Left lung (tissue), 10 donors: Measurements from ENCODE around the gene SLC25A36. TPM values are rescaled to one million over a fixed set of nuclear protein-coding genes. Genes with fewer than 3 reads are reported as not detected.
A peak's percentile ranks its signal among the peaks of the same experiment; 100 is the strongest.

Source experiments
- ATAC-seq: fragments of 200-7000 bp; cut with Tn5 transposase; one replicate; pipeline ENCODE4 v1.9.1; 2020; ENCODE audit warnings: moderate library complexity
- DNase-seq, 4 donors: peaks; one replicate each; pipeline ENCODE4 v3.0.0-alpha.2; 2013 to 2020
- H3K27ac ChIP-seq, 2 donors: fragments of 200-600 bp; sonication (generic) in 1 of 2; one replicate each; pipeline versions ENCODE4 v1.5.0 to v1.8.0; 2020 to 2021
- H3K27me3 ChIP-seq, 2 donors: fragments of 200-600 bp; sonication (generic) in 1 of 2; one replicate each; pipeline versions ENCODE4 v1.5.0 to v1.8.0; 2020 to 2021
- H3K36me3 ChIP-seq, 2 donors: fragments of 200-600 bp; sonication (generic) in 1 of 2; one replicate each; pipeline versions ENCODE4 v1.5.0 to v1.8.0; 2020 to 2021
- H3K4me1 ChIP-seq, 2 donors: fragments of 200-600 bp; one replicate each; pipeline ENCODE4 v1.8.0; 2021
- H3K4me3 ChIP-seq, 2 donors: fragments of 200-600 bp; sonication (generic) in 1 of 2; one replicate each; pipeline versions ENCODE4 v1.5.0 to v1.8.0; 2020 to 2021; ENCODE audit warnings: mild to moderate bottlenecking in 1 of 2
- H3K9me3 ChIP-seq, 2 donors: fragments of 200-600 bp; sonication (generic) in 1 of 2; one replicate each; pipeline versions ENCODE4 v1.5.0 to v1.8.0; 2020 to 2021
- CTCF ChIP-seq, 2 donors: fragments of 200-600 bp; sonication (generic) in 1 of 2; IDR thresholded peaks; one replicate each; pipeline versions ENCODE4 v1.5.0 to v1.8.0; 2021; ENCODE audit warnings: antibody characterized with exemption in 2 of 2
- intact Hi-C, 2 donors: fragments of 100-400 bp; cut with DNase I; formaldehyde crosslinking; loops; one replicate each; pipeline versions ENCODE4 v1.11.2 to v1.14.2; 2022
- polyA plus RNA-seq, 6 donors: library from polyadenylated mRNA; unstranded; fragments of 120-200 nt; gene quantifications; one replicate each; pipeline ENCODE4 v1.2.1, GENCODE V29; 2013; ENCODE audit not compliant: insufficient read length in 6 of 6
- total RNA-seq, 2 donors: library from RNA; stranded (reverse); fragmentation: NEBNext Ultra II Directional; extraction: Animal tissue kit (Norgen Biotek cat#: 25700); gene quantifications; one replicate each; pipeline ENCODE4 v1.2.1, GENCODE V29; 2021
- donor health status: DM: no; HTN: yes; CAD: no.
- donor health status: DM: no; HTN: no; CAD: no.

Gene SLC25A36
- total and polyA plus RNA-seq, 8 donors, result 53.3 to 215 (median 174) TPM

DNA sequence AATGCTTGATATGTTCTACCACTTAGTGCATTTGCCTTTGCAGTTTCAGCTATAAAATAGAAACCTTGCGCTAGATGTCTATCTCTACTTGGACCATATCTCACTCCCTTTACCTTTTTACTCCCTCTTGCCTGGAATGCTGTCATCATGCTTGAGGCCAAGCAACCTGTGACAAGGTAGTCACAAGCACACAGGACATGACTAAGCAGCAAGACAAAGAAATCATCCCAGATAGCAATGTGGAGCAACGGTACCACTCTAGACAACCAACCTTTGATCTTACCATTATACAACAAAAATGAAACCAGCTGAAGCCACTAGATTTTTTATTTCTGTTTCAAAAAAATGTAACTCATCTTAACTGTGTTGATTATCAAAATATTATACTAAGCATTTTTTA, 59.0 kb downstream of the SLC25A36 start:
- H3K36me3 ChIP-seq, result no peaks in the 10 kb centered on the region
- intact Hi-C loops, result loop anchor here in 1 of 2 donors (5.0 kb wide), 1 partner anchor 192 kb away; no protein-coding TSS in a partner anchor
- no peak overlapping the region for H3K27ac ChIP-seq
- H3K4me1 ChIP-seq, result no peaks in the 10 kb centered on the region
- H3K27me3 ChIP-seq, result no peaks in the 10 kb centered on the region
- no peak overlapping the region for H3K4me3 ChIP-seq
- DNase-seq (no peak), ATAC-seq (no peak)
- H3K9me3 ChIP-seq, result no peaks in the 10 kb centered on the region
- no peak for TF ChIP-seq CTCF (IDR thresholded peaks at IDR 0.05)

- DNase-seq (no peak), ATAC-seq (no peak)
- TF ChIP-seq CTCF (IDR thresholded peaks at IDR 0.05), result no peak
- Histone ChIP-seq H3K27me3 (peaks cover 0 to 13% of the 10 kb centered on the region in 2 donors), H3K4me1 (no peaks in the 10 kb centered on the region), H3K4me3 (no peak overlapping the region), H3K27ac (no peak overlapping the region), H3K9me3 (no peaks in the 10 kb centered on the region), H3K36me3 (no peaks in the 10 kb centered on the region)
- intact Hi-C loops, result no loop called here
Measured at GRCh38 chr3:141006344-141006743, 64.7 kb downstream of the SLC25A36 start.

GRCh38 chr3:141009496-141009895, 67.9 kb downstream of the SLC25A36 start:
- no peak for TF ChIP-seq CTCF (IDR thresholded peaks at IDR 0.05)
- Histone ChIP-seq H3K4me1 (no peaks in the 10 kb centered on the region), H3K36me3 (no peaks in the 10 kb centered on the region), H3K4me3 (no peak overlapping the region), H3K9me3 (no peaks in the 10 kb centered on the region), H3K27me3 (peaks cover 0 to 13% of the 10 kb centered on the region in 2 donors), H3K27ac (no peak overlapping the region)
- ATAC-seq (no peak), DNase-seq (no peak)
- intact Hi-C loops, result no loop called here

- intact Hi-C loops, result loop anchor here in 1 of 2 donors (10.0 kb wide), 1 partner anchor 93 kb away; no protein-coding TSS in a partner anchor
- no peaks in the 10 kb centered on the region for H3K4me1 ChIP-seq
- peak; percentile 46 to 53 for TF ChIP-seq CTCF (IDR thresholded peaks at IDR 0.05)
Measured at GRCh38 chr3:141011232-141011996, 69.8 kb downstream of the SLC25A36 start.

GRCh38 chr3:141011997-141012262, 70.3 kb downstream of the SLC25A36 start:
- TF ChIP-seq CTCF (IDR thresholded peaks at IDR 0.05), result no peak
- intact Hi-C loops, result loop anchor here in 1 of 2 donors (10.0 kb wide), 1 partner anchor 93 kb away; no protein-coding TSS in a partner anchor
- no peaks in the 10 kb centered on the region for H3K36me3 ChIP-seq
- no peak overlapping the region for H3K4me3 ChIP-seq
- H3K27me3 ChIP-seq, result peaks cover 0 to 13% of the 10 kb centered on the region in 2 donors
- no peak overlapping the region for H3K27ac ChIP-seq
- DNase-seq (no peak), ATAC-seq (no peak)
- no peaks in the 10 kb centered on the region for H3K9me3 ChIP-seq
- no peaks in the 10 kb centered on the region for H3K4me1 ChIP-seq

More at GRCh38 chr3:141011232-141011996, 69.8 kb downstream of the SLC25A36 start:
- Histone ChIP-seq H3K36me3 (no peaks in the 10 kb centered on the region), H3K27ac (no peak overlapping the region), H3K9me3 (no peaks in the 10 kb centered on the region), H3K4me3 (no peak overlapping the region), H3K27me3 (peaks cover 0 to 13% of the 10 kb centered on the region in 2 donors)
- DNase-seq (peak; percentile 66 to 88 (median 77)), ATAC-seq (peak; percentile 92)
